LNCaP clone FGC (cell line): Measurements from ENCODE around the gene MCFD2.

Experiments
- DNase-seq: peaks from one replicate; pipeline ENCODE4 v3.0.0-alpha.2; 2011; ENCODE audit warnings: low read depth
- H3K4me3 ChIP-seq: 2 replicates; pipeline ENCODE4 v1.5.1; 2011; ENCODE audit warnings: mild to moderate bottlenecking, low read depth, low read length, control low read depth
- CTCF ChIP-seq: IDR thresholded peaks from 2 replicates; pipeline ENCODE4 v1.5.1; 2012; ENCODE audit warnings: mild to moderate bottlenecking; ENCODE audit not compliant: control insufficient read depth, insufficient read depth; ENCODE audit errors: extremely low read depth

Gene MCFD2

GRCh38 chr2:46902465-46902864 lies 13.1 kb downstream of the MCFD2 start:
- DNase-seq: no peak
- H3K4me3 ChIP-seq: no peak overlapping the region
- TF ChIP-seq CTCF: no peak

GRCh38 chr2:46901611-46902010 lies 14.0 kb downstream of the MCFD2 start:
- TF ChIP-seq CTCF: no peak
- DNase-seq: no peak
- no peak overlapping the region for H3K4me3 ChIP-seq

GRCh38 chr2:46900381-46900780 lies 15.2 kb downstream of the MCFD2 start:
- DNase-seq: no peak
- H3K4me3 ChIP-seq: no peak overlapping the region
- TF ChIP-seq CTCF: no peak

GRCh38 chr2:46899053-46899452 lies 16.6 kb downstream of the MCFD2 start:
- DNase-seq: no peak
- no peak overlapping the region for H3K4me3 ChIP-seq
- TF ChIP-seq CTCF: no peak

- no peak for TF ChIP-seq CTCF
- DNase-seq: no peak
- no peak overlapping the region for H3K4me3 ChIP-seq
Measured at GRCh38 chr2:46898024-46898423, 17.6 kb downstream of the MCFD2 start.

GRCh38 chr2:46893269-46893939 lies 22.2 kb downstream of the MCFD2 start:
- no peak for TF ChIP-seq CTCF
- no peak overlapping the region for H3K4me3 ChIP-seq
- no peak for DNase-seq

- no peak for TF ChIP-seq CTCF
- no peak overlapping the region for H3K4me3 ChIP-seq
- DNase-seq: no peak
Measured at GRCh38 chr2:46891956-46892553, 23.6 kb downstream of the MCFD2 start.
